Ascending aorta (tissue), 2 donors: ENCODE measurements around the gene PTF1A. TPM values are rescaled to one million over a fixed set of nuclear protein-coding genes. Genes with fewer than 3 reads are reported as not detected.

Source experiments
- DNase-seq, 2 donors: peaks; one replicate each; pipeline ENCODE4 v3.0.0-alpha.2; 2019; ENCODE audit warnings: low spot score in 2 of 2
- H3K27ac ChIP-seq, 2 donors: fragments of 200-600 bp; sonication (generic); one replicate each; pipeline ENCODE4 v1.5.1; 2016 to 2017; ENCODE audit warnings: mild to moderate bottlenecking in 1 of 2
- H3K27me3 ChIP-seq: fragments of 200-600 bp; sonication (generic); one replicate; pipeline ENCODE4 v1.5.1; 2017
- H3K36me3 ChIP-seq, 2 donors: fragments of 200-600 bp; sonication (generic); one replicate each; pipeline ENCODE4 v1.5.1; 2016
- H3K4me1 ChIP-seq, 2 donors: fragments of 200-600 bp; sonication (generic); one replicate each; pipeline ENCODE4 v1.5.1; 2016 to 2017; ENCODE audit warnings: mild to moderate bottlenecking in 1 of 2
- H3K4me3 ChIP-seq, 2 donors: fragments of 200-600 bp; sonication (generic); one replicate each; pipeline ENCODE4 v1.5.1; 2016 to 2017; ENCODE audit warnings: mild to moderate bottlenecking in 1 of 2
- H3K9me3 ChIP-seq, 2 donors: fragments of 200-600 bp; sonication (generic); one replicate each; pipeline ENCODE4 v1.5.1; 2016
- intact Hi-C: fragments of 100-400 bp; cut with DNase I; formaldehyde crosslinking; loops from one replicate; pipeline ENCODE4 v1.15.1; 2023
- total RNA-seq: library from RNA; depleted of rRNA; stranded (reverse); fragments of >200 nt; gene quantifications from one replicate; pipeline ENCODE4 v1.1.0, GENCODE V29; 2016
- TF ChIP-seq, protein P1 (sequence below), 3 experiments: fragments of 200-600 bp in 2 of 3; fragments of 450-650 bp in 1 of 3; sonication (generic) in 2 of 3; IDR thresholded peaks; one replicate each; pipeline ENCODE4 v1.5.1; 2016 to 2019; ENCODE audit warnings: antibody characterized with exemption in 3 of 3, mild to moderate bottlenecking in 1 of 3, moderate library complexity in 1 of 3

The PTF1A gene
- total RNA-seq, result not detected

DNA sequence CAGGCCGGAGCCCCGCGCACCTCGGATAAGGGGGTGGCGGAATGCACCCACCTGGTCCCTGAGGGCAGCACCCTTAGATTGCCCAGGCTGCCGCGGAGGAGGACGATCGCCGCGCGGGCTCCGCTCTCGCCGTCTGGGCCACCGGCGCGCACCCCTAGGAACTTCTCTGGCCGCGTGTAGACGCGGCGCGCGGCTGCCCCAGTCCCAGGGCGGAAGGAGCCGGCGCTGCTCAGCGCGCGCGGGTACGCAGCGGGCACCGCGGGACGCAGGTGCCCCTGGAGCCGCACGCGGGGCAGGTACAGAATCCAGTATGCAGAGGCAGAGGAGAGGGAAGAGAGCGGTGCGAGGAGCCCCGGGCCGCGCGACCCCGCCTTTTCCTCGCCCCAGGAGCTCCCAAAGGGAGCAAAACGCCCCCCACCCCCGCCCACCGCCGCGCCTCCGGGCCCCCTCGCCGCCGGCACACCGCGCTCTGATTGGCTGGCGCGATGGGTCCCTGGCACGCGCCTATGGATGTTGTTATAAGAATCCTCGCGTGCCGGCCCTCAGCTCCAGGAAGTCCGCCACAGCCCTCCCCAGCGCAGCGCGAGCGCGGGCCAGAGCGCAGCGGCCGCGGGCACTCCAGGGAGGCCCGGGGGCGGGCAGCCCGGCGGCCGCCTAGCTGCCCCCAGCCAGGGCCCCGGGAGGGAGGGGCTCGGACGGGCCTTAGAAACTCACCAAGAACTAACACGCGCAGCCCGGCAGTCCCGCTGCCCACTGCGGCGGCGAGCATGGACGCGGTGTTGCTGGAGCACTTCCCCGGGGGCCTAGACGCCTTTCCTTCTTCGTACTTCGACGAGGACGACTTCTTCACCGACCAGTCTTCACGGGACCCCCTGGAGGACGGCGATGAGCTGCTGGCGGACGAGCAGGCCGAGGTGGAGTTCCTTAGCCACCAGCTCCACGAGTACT, at the start of gene PTF1A:
PTF1A (plus strand) TSS at position 549 of the 948 bp plus-strand sequence; CDS start at position 768, 219 bp downstream.
- no peak for DNase-seq
- Histone ChIP-seq H3K36me3 (no peaks in the 10 kb centered on the region), H3K4me1 (no peaks in the 10 kb centered on the region), H3K27ac (no peak within 1 kb of the TSS), H3K27me3 (peaks cover 3% of the 10 kb centered on the region), H3K4me3 (no peak within 1 kb of the TSS), H3K9me3 (no peaks in the 10 kb centered on the region)
- TF ChIP-seq, protein P1, sequence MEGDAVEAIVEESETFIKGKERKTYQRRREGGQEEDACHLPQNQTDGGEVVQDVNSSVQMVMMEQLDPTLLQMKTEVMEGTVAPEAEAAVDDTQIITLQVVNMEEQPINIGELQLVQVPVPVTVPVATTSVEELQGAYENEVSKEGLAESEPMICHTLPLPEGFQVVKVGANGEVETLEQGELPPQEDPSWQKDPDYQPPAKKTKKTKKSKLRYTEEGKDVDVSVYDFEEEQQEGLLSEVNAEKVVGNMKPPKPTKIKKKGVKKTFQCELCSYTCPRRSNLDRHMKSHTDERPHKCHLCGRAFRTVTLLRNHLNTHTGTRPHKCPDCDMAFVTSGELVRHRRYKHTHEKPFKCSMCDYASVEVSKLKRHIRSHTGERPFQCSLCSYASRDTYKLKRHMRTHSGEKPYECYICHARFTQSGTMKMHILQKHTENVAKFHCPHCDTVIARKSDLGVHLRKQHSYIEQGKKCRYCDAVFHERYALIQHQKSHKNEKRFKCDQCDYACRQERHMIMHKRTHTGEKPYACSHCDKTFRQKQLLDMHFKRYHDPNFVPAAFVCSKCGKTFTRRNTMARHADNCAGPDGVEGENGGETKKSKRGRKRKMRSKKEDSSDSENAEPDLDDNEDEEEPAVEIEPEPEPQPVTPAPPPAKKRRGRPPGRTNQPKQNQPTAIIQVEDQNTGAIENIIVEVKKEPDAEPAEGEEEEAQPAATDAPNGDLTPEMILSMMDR (IDR thresholded peaks at IDR 0.05), result no peak
- intact Hi-C loops, result no loop called here

DNA sequence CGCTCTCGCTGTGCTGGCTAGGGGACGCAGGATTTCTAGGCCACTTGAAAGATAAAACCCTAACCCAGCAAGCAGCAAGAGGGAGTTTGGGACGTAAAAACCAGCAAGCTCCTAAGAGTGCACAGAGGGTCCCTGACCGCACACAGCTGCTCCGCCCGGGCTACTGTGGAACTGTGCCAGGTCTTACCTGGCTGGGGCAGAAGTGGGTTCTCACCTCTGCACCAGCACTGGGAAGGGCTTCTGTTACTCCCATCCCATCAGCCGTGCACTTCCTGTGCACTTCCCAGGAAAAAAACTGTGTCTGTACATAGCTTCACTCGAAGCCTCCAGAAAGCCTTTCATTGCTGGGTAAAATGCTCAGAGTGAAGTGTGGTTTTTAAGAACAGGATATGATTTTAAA, 45.9 kb upstream of the PTF1A start:
- Histone ChIP-seq H3K9me3 (no peaks in the 10 kb centered on the region), H3K4me1 (no peaks in the 10 kb centered on the region), H3K27ac (no peak overlapping the region), H3K4me3 (no peak overlapping the region), H3K27me3 (no peaks in the 10 kb centered on the region), H3K36me3 (no peaks in the 10 kb centered on the region)
- DNase-seq, result no peak
- intact Hi-C loops, result no loop called here
- TF ChIP-seq, protein P1 (IDR thresholded peaks at IDR 0.05), result no peak

- TF ChIP-seq, protein P1 (IDR thresholded peaks at IDR 0.05), result no peak
- H3K4me3 ChIP-seq, result no peak overlapping the region
- H3K36me3 ChIP-seq, result no peaks in the 10 kb centered on the region
- no peak for DNase-seq
- intact Hi-C loops, result no loop called here
- no peaks in the 10 kb centered on the region for H3K27me3 ChIP-seq
- H3K27ac ChIP-seq, result no peak overlapping the region
- H3K4me1 ChIP-seq, result no peaks in the 10 kb centered on the region
- H3K9me3 ChIP-seq, result no peaks in the 10 kb centered on the region
Observed at GRCh38 chr10:23147035-23147434, 45.1 kb upstream of the PTF1A start.

DNA sequence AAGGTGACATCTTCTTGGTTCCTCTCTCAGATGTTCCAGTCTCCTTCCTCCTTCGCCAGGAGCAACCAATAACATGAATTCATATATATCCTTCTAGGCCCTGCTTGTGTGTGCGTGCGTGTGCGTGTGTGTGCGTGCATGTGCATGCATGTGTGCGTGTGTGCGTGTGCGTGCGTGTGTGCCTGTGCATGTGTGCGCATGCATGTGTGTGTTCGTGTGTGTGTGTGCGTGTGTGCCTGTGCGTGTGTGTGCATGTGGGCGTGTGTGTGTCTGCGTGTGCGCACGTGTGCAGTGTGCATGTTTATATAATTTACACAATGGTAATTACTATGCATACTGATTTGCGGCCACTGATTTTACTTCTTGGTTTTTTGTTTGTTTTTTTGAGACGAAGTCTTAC, 43.9 kb upstream of the PTF1A start:
- no peak for DNase-seq
- Histone ChIP-seq H3K27me3 (no peaks in the 10 kb centered on the region), H3K36me3 (no peaks in the 10 kb centered on the region), H3K4me3 (no peak overlapping the region), H3K9me3 (no peaks in the 10 kb centered on the region), H3K4me1 (no peaks in the 10 kb centered on the region), H3K27ac (no peak overlapping the region)
- intact Hi-C loops, result no loop called here
- TF ChIP-seq, protein P1 (IDR thresholded peaks at IDR 0.05), result no peak

GRCh38 chr10:23150091-23150490, 42.0 kb upstream of the PTF1A start:
- intact Hi-C loops, result no loop called here
- H3K27me3 ChIP-seq, result no peaks in the 10 kb centered on the region

More at GRCh38 chr10:23150091-23150490, 42.0 kb upstream of the PTF1A start:
- no peak for DNase-seq
- Histone ChIP-seq H3K27ac (no peak overlapping the region), H3K4me1 (no peaks in the 10 kb centered on the region), H3K4me3 (no peak overlapping the region), H3K36me3 (no peaks in the 10 kb centered on the region), H3K9me3 (no peaks in the 10 kb centered on the region)
- TF ChIP-seq, protein P1 (IDR thresholded peaks at IDR 0.05), result no peak
